ENCODE results near the gene XYLT1. TPM values are rescaled to one million over a fixed set of nuclear protein-coding genes. Genes with fewer than 3 reads are reported as not detected.

Gene XYLT1
- total and polyA plus RNA-seq, 10 of the 15 experiments (the other 5 are each of a cell fraction or from before 2014, with no cell fraction given) = 0.88 to 14.8 (median 5.8) TPM

DNA sequence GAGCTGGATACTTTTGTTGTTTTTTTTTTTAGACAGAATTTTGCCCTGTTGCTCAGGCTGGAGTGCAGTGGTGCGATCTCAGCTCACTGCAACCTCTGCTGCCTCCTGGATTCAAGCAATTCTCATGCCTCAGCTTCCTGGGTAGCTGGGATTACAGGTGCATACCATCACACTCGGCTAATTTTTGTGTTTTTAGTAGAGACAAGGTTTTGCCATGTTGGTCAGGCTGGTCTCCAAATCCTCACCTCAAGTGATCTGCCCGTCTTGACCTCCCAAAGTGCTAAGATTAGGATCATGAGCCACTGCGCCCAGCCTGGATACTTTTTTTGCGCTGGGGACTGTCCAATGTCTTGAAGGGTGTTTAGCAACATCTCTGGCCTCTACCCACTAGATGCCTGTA is 32.6 kb upstream of the XYLT1 start:
- ATAC-seq (no peak), FAIRE-seq (no peak), DNase-seq (ENCODE audit: low read depth, low spot score) (no peak)
- CTCF ChIA-PET = interaction anchor here (1.3 kb wide), 1 partner anchor 28 kb away, joined by 3 read pairs; no protein-coding TSS in a partner anchor
- no peak overlapping the region for H3K4me2 ChIP-seq (ENCODE audit: control insufficient read depth, insufficient read depth)
- no peaks in the 10 kb centered on the region for H4K20me1 ChIP-seq (ENCODE audit: control insufficient read depth, insufficient read depth)
- no peaks in the 10 kb centered on the region for H3K4me1 ChIP-seq (ENCODE audit: control insufficient read depth, insufficient read depth, low read length)
- RAD21 ChIA-PET (ENCODE audit: unreplicated experiment) = no interaction called here
- no peaks in the 10 kb centered on the region for H3K36me3 ChIP-seq (ENCODE audit: control insufficient read depth in 2 of 2, insufficient read depth in 2 of 2, low read length in 1 of 2)
- in situ Hi-C loops (cut with MboI) = no loop called here
- intact Hi-C loops (cut with micrococcal nuclease; ENCODE audit: unreplicated experiment) = no loop called here
- no peak overlapping the region for H3K9ac ChIP-seq (ENCODE audit: control insufficient read depth, insufficient read depth, low read length)
- POLR2A ChIA-PET = no interaction called here
- 0 out of 4 replicates have a peak, but pooled peaks cover 0 to 2% of the 10 kb centered on the region in 2 experiments for H3K27me3 ChIP-seq (replicated peaks in 1 of 2; ENCODE audit: control insufficient read depth in 2 of 2, insufficient read depth in 2 of 2, low read length in 1 of 2)
- SMC1A ChIA-PET (ENCODE audit: uncharacterized antibody, unreplicated experiment) = no interaction called here
- BruUV-seq (replicated peaks) = no TSS peak
- H3K27ac ChIP-seq (ENCODE audit: control insufficient read depth, insufficient read depth) = no peak overlapping the region
- no peak overlapping the region for H2AFZ ChIP-seq (ENCODE audit: control insufficient read depth, low read depth, low read length)
- H3K4me3 ChIP-seq = no peak overlapping the region
- H3K79me2 ChIP-seq (ENCODE audit: control insufficient read depth, insufficient read depth, low read length) = no peaks in the 10 kb centered on the region
- no peaks in the 10 kb centered on the region for H3K9me3 ChIP-seq (replicated peaks; ENCODE audit: control insufficient read depth, insufficient read depth, low read length)
- WGBS (ENCODE audit: insufficient coverage, insufficient replicate concordance, low lambda C conversion rate, missing lambda C conversion rate) = 57% methylated on average over 5 of the region's 5 CpGs
- TF ChIP-seq BACH1 (IDR thresholded peaks at IDR 0.05; ENCODE audit: borderline replicate concordance) (no peak), NRF1 (conservative IDR thresholded peaks at IDR 0.05; ENCODE audit: low read depth, low read length) (no peak), MYC (IDR thresholded peaks at IDR 0.05; ENCODE audit: insufficient read depth, insufficient read length, insufficient replicate concordance, low read length, severe bottlenecking) (no peak), ZNF217 (IDR thresholded peaks at IDR 0.05) (no peak), KLF5 (IDR thresholded peaks at IDR 0.05; ENCODE audit: partially characterized antibody) (no peak), CBX5 (IDR thresholded peaks at IDR 0.05; ENCODE audit: low read depth) (no peak), EP300 (IDR thresholded peaks at IDR 0.05; ENCODE audit: borderline replicate concordance in 1 of 2, control insufficient read depth in 1 of 2, low read depth in 2 of 2, low read length in 2 of 2) (no peak), CEBPB (IDR thresholded peaks at IDR 0.05; ENCODE audit: borderline replicate concordance in 1 of 2, low read depth in 2 of 2, low read length in 2 of 2) (no peak), NFXL1 (IDR thresholded peaks at IDR 0.05; ENCODE audit: borderline replicate concordance) (no peak), POLR2A (IDR thresholded peaks at IDR 0.05; ENCODE audit: low read depth, low read length) (no peak), RB1 (IDR thresholded peaks at IDR 0.05; ENCODE audit: borderline replicate concordance) (no peak), RAD21 (IDR thresholded peaks at IDR 0.05; ENCODE audit: insufficient read depth, low read depth, low read length) (no peak), NBN (IDR thresholded peaks at IDR 0.05) (no peak), ZZZ3 (IDR thresholded peaks at IDR 0.05; ENCODE audit: control insufficient read depth, insufficient read length, low read depth) (no peak)
- TF ChIP-seq, protein P1, sequence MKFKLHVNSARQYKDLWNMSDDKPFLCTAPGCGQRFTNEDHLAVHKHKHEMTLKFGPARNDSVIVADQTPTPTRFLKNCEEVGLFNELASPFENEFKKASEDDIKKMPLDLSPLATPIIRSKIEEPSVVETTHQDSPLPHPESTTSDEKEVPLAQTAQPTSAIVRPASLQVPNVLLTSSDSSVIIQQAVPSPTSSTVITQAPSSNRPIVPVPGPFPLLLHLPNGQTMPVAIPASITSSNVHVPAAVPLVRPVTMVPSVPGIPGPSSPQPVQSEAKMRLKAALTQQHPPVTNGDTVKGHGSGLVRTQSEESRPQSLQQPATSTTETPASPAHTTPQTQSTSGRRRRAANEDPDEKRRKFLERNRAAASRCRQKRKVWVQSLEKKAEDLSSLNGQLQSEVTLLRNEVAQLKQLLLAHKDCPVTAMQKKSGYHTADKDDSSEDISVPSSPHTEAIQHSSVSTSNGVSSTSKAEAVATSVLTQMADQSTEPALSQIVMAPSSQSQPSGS (IDR thresholded peaks at IDR 0.05; ENCODE audit: low read length) = no peak
- TF ChIP-seq, protein P2, sequence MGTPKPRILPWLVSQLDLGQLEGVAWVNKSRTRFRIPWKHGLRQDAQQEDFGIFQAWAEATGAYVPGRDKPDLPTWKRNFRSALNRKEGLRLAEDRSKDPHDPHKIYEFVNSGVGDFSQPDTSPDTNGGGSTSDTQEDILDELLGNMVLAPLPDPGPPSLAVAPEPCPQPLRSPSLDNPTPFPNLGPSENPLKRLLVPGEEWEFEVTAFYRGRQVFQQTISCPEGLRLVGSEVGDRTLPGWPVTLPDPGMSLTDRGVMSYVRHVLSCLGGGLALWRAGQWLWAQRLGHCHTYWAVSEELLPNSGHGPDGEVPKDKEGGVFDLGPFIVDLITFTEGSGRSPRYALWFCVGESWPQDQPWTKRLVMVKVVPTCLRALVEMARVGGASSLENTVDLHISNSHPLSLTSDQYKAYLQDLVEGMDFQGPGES (IDR thresholded peaks at IDR 0.05) = no peak
- TF ChIP-seq, protein P3, sequence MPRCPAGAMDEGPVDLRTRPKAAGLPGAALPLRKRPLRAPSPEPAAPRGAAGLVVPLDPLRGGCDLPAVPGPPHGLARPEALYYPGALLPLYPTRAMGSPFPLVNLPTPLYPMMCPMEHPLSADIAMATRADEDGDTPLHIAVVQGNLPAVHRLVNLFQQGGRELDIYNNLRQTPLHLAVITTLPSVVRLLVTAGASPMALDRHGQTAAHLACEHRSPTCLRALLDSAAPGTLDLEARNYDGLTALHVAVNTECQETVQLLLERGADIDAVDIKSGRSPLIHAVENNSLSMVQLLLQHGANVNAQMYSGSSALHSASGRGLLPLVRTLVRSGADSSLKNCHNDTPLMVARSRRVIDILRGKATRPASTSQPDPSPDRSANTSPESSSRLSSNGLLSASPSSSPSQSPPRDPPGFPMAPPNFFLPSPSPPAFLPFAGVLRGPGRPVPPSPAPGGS (IDR thresholded peaks at IDR 0.05; ENCODE audit: borderline replicate concordance, insufficient read depth, low read depth, low read length, poor library complexity, severe bottlenecking) = no peak
- TF ChIP-seq, protein P4, sequence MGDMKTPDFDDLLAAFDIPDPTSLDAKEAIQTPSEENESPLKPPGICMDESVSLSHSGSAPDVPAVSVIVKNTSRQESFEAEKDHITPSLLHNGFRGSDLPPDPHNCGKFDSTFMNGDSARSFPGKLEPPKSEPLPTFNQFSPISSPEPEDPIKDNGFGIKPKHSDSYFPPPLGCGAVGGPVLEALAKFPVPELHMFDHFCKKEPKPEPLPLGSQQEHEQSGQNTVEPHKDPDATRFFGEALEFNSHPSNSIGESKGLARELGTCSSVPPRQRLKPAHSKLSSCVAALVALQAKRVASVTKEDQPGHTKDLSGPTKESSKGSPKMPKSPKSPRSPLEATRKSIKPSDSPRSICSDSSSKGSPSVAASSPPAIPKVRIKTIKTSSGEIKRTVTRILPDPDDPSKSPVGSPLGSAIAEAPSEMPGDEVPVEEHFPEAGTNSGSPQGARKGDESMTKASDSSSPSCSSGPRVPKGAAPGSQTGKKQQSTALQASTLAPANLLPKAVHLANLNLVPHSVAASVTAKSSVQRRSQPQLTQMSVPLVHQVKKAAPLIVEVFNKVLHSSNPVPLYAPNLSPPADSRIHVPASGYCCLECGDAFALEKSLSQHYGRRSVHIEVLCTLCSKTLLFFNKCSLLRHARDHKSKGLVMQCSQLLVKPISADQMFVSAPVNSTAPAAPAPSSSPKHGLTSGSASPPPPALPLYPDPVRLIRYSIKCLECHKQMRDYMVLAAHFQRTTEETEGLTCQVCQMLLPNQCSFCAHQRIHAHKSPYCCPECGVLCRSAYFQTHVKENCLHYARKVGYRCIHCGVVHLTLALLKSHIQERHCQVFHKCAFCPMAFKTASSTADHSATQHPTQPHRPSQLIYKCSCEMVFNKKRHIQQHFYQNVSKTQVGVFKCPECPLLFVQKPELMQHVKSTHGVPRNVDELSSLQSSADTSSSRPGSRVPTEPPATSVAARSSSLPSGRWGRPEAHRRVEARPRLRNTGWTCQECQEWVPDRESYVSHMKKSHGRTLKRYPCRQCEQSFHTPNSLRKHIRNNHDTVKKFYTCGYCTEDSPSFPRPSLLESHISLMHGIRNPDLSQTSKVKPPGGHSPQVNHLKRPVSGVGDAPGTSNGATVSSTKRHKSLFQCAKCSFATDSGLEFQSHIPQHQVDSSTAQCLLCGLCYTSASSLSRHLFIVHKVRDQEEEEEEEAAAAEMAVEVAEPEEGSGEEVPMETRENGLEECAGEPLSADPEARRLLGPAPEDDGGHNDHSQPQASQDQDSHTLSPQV (IDR thresholded peaks at IDR 0.05) = no peak

Data from GM12878 (cell line).